ENCODE measurements around the gene ATP5F1A.

ATP5F1A gene

GRCh38 chr18:46054956-46055837 lies 42.9 kb downstream of the ATP5F1A start:
- H3K36me3 ChIP-seq (replicated peaks; ENCODE audit: insufficient read depth, low read length): no peaks in the 10 kb centered on the region
- peaks cover 16% of the 10 kb centered on the region for H3F3A ChIP-seq (ENCODE audit: insufficient read depth, low read length)
- H3K4me3 ChIP-seq (ENCODE audit: low read length): no peak overlapping the region; the same call in 1 of the 2 replicates
- TF ChIP-seq EZH2phosphoT487 (IDR thresholded peaks at IDR 0.05; ENCODE audit: low read length): no peak
- no peak for TF ChIP-seq EZH2 (optimal IDR thresholded peaks at IDR 0.05; ENCODE audit: low read depth, low read length)
- TF ChIP-seq CTCF (IDR thresholded peaks at IDR 0.05; ENCODE audit: low read length): no peak
- H3K27me3 ChIP-seq (replicated peaks; ENCODE audit: insufficient read depth, low read length): no peaks in the 10 kb centered on the region
- peak overlapping the region; percentile 71 for H2AFZ ChIP-seq (ENCODE audit: low read length)
- H3K4me1 ChIP-seq (ENCODE audit: low read length): peaks cover 13% of the 10 kb centered on the region
- H3K79me2 ChIP-seq (ENCODE audit: low read length): no peaks in the 10 kb centered on the region
- no peaks in the 10 kb centered on the region for H3K9me3 ChIP-seq (replicated peaks; ENCODE audit: insufficient read depth, low read length)
- peak overlapping the region; percentile 49 for H3K4me2 ChIP-seq (ENCODE audit: low read depth, low read length)
- peak; percentile 23 for DNase-seq
- H3K9ac ChIP-seq (ENCODE audit: low read length): peak overlapping the region; percentile 9; the same call in 1 of the 2 replicates
- no peaks in the 10 kb centered on the region for H3K9me2 ChIP-seq (replicated peaks; ENCODE audit: insufficient read depth, low read length)
- no peaks in the 10 kb centered on the region for H4K20me1 ChIP-seq (ENCODE audit: insufficient read depth, low read length)
- peak overlapping the region; percentile 63 for H3K27ac ChIP-seq (ENCODE audit: low read length)

GRCh38 chr18:46053368-46054095 lies 44.6 kb downstream of the ATP5F1A start:
- Histone ChIP-seq H3K4me3 (ENCODE audit: low read length) (no peak overlapping the region), H3K9me3 (replicated peaks; ENCODE audit: insufficient read depth, low read length) (no peaks in the 10 kb centered on the region), H3F3A (ENCODE audit: insufficient read depth, low read length) (peaks cover 16% of the 10 kb centered on the region), H3K27ac (ENCODE audit: low read length) (no peak overlapping the region), H3K27me3 (replicated peaks; ENCODE audit: insufficient read depth, low read length) (no peaks in the 10 kb centered on the region), H3K9me2 (replicated peaks; ENCODE audit: insufficient read depth, low read length) (no peaks in the 10 kb centered on the region), H3K4me2 (ENCODE audit: low read depth, low read length) (no peak overlapping the region), H3K9ac (ENCODE audit: low read length) (no peak overlapping the region), H3K36me3 (replicated peaks; ENCODE audit: insufficient read depth, low read length) (no peaks in the 10 kb centered on the region), H4K20me1 (ENCODE audit: insufficient read depth, low read length) (no peaks in the 10 kb centered on the region), H2AFZ (ENCODE audit: low read length) (no peak overlapping the region), H3K79me2 (ENCODE audit: low read length) (no peaks in the 10 kb centered on the region), H3K4me1 (ENCODE audit: low read length) (peaks cover 13% of the 10 kb centered on the region)
- TF ChIP-seq CTCF (IDR thresholded peaks at IDR 0.05; ENCODE audit: low read length) (no peak), EZH2 (optimal IDR thresholded peaks at IDR 0.05; ENCODE audit: low read depth, low read length) (no peak), EZH2phosphoT487 (IDR thresholded peaks at IDR 0.05; ENCODE audit: low read length) (no peak)
- no peak for DNase-seq

GRCh38 chr18:46051731-46052461 lies 46.2 kb downstream of the ATP5F1A start:
- no peak for DNase-seq
- no peaks in the 10 kb centered on the region for H3K79me2 ChIP-seq (ENCODE audit: low read length)
- H3K9me2 ChIP-seq (replicated peaks; ENCODE audit: insufficient read depth, low read length): no peaks in the 10 kb centered on the region
- no peak overlapping the region for H3K4me2 ChIP-seq (ENCODE audit: low read depth, low read length)
- TF ChIP-seq EZH2phosphoT487 (IDR thresholded peaks at IDR 0.05; ENCODE audit: low read length) (no peak), EZH2 (optimal IDR thresholded peaks at IDR 0.05; ENCODE audit: low read depth, low read length) (no peak), CTCF (IDR thresholded peaks at IDR 0.05; ENCODE audit: low read length) (no peak)
- no peak overlapping the region for H3K4me3 ChIP-seq (ENCODE audit: low read length)
- H3K9ac ChIP-seq (ENCODE audit: low read length): no peak overlapping the region
- no peak overlapping the region for H2AFZ ChIP-seq (ENCODE audit: low read length)
- H4K20me1 ChIP-seq (ENCODE audit: insufficient read depth, low read length): no peaks in the 10 kb centered on the region
- no peaks in the 10 kb centered on the region for H3K27me3 ChIP-seq (replicated peaks; ENCODE audit: insufficient read depth, low read length)
- no peaks in the 10 kb centered on the region for H3K9me3 ChIP-seq (replicated peaks; ENCODE audit: insufficient read depth, low read length)
- H3K36me3 ChIP-seq (replicated peaks; ENCODE audit: insufficient read depth, low read length): no peaks in the 10 kb centered on the region
- H3K4me1 ChIP-seq (ENCODE audit: low read length): peaks cover 16% of the 10 kb centered on the region
- H3K27ac ChIP-seq (ENCODE audit: low read length): no peak overlapping the region
- H3F3A ChIP-seq (ENCODE audit: insufficient read depth, low read length): peaks cover 16% of the 10 kb centered on the region
